MM.1S (cell line): Measurements from ENCODE around the gene ASPDH.
"Not testable (repeated sequence)": the region's sequence is repeated elsewhere in the genome, so short reads cannot be mapped to it uniquely, and the experiment has no call there.

Experiments
- CTCF ChIP-seq: fragments of 300-600 bp; sonication (generic); IDR thresholded peaks from 2 replicates; pipeline ENCODE4 v1.5.1; 2016; ENCODE audit warnings: antibody characterized with exemption, low read length, mixed read lengths
- EZH2 ChIP-seq: fragments of 300-600 bp; sonication (generic); optimal IDR thresholded peaks from 2 replicates; pipeline ENCODE3; 2017; ENCODE audit warnings: low read depth, mild to moderate bottlenecking, antibody characterized with exemption, low read length, mixed read lengths

GRCh38 chr19:50473336-50473735, 40.4 kb downstream of the ASPDH start:
- not testable (repeated sequence) for TF ChIP-seq CTCF, EZH2
